K562 (cell line): ENCODE data around the gene TMEM164. TPM values are rescaled to one million over a fixed set of nuclear protein-coding genes. Genes with fewer than 3 reads are reported as not detected.

Source experiments
- ATAC-seq: fragments of 200-7000 bp; cut with Tn5 transposase; 3 replicates; pipeline ENCODE4 v1.9.1; 2020; ENCODE audit warnings: moderate library complexity
- BruUV-seq: library from RNA; stranded (reverse); fragments of 400-500 nt; replicated peaks from 2 replicates; lab custom pipeline; 2021; lab: Mats Ljungman, UMichigan
- CTCF ChIA-PET: fragments of 300-600 bp; formaldehyde crosslinking; extraction: SDS; loops from one replicate; lab custom pipeline; 2021; ENCODE audit warnings: low intra/inter-chr PET ratio; lab: Yijun Ruan, JAX
- POLR2A ChIA-PET: fragments of 300-600, 350-650 bp; sonication (Branson Sonifier 250); formaldehyde crosslinking; extraction: SDS; loops from one replicate; lab custom pipeline; 2021; ENCODE audit warnings: antibody characterized with exemption, inconsistent platforms; lab: Yijun Ruan, JAX
- DNase-seq, 4 experiments: peaks; one replicate each; pipeline versions ENCODE4 v3.0.0 to v3.0.0-alpha.2; 2011 to 2018; ENCODE audit warnings: low spot score in 3 of 4, mixed read lengths in 3 of 4; ENCODE audit errors: extremely low read depth in 1 of 4
- FAIRE-seq: peaks from 2 replicates; lab custom pipeline; 2011; peaks lifted over from hg19 to GRCh38; lab: Jason Lieb, UNC
- H2AFZ ChIP-seq: 2 replicates; pipeline ENCODE4 v1.6.0; 2011; ENCODE audit warnings: low read depth, low read length, control low read depth, inconsistent platforms
- H3K27ac ChIP-seq: fragments of 200-600 bp; 3 replicates; pipeline ENCODE4 v1.8.0; 2011; ENCODE audit warnings: low read depth, mild to moderate bottlenecking, control low read depth, inconsistent platforms, low read length, moderate library complexity, mixed read lengths; ENCODE audit errors: extremely low read depth
- H3K27me3 ChIP-seq, 2 experiments: fragments of 300-600 bp in 1 of 2; 2 replicates in 1 of 2; 3 replicates in 1 of 2; pipeline versions ENCODE4 v1.6.0 to v1.8.0; 2011; ENCODE audit warnings: inconsistent platforms in 2 of 2, low read length in 2 of 2, mild to moderate bottlenecking in 1 of 2, mixed read lengths in 1 of 2, moderate library complexity in 1 of 2; ENCODE audit not compliant: control insufficient read depth in 2 of 2, insufficient read depth in 2 of 2
- H3K36me3 ChIP-seq: fragments of 300-600 bp; 3 replicates; pipeline ENCODE4 v1.8.0; 2011; ENCODE audit warnings: mild to moderate bottlenecking, low read length, inconsistent platforms; ENCODE audit not compliant: control insufficient read depth, insufficient read depth
- H3K4me1 ChIP-seq, 2 experiments: fragments of 200-600 bp in 1 of 2; replicated peaks in 1 of 2; 2 replicates in 1 of 2; 3 replicates in 1 of 2; pipeline versions ENCODE4 v1.5.1 to v1.8.0; 2011; ENCODE audit warnings: inconsistent platforms in 2 of 2, low read length in 2 of 2, mild to moderate bottlenecking in 1 of 2, mixed read lengths in 1 of 2, moderate library complexity in 1 of 2; ENCODE audit not compliant: control insufficient read depth in 2 of 2, insufficient read depth in 2 of 2
- H3K4me2 ChIP-seq: 2 replicates; pipeline ENCODE4 v1.6.1; 2011; ENCODE audit warnings: low read length, control low read depth, inconsistent platforms, mixed read lengths; ENCODE audit not compliant: insufficient read depth
- H3K4me3 ChIP-seq: fragments of 200-600 bp; sonication (generic), shearing (Covaris generic); 2 replicates; pipeline ENCODE4 v1.5.1; 2016; ENCODE audit warnings: control low read depth, inconsistent platforms
- H3K79me2 ChIP-seq: fragments of 200-600 bp; 3 replicates; pipeline ENCODE4 v1.8.0; 2011; ENCODE audit warnings: low read length, inconsistent platforms; ENCODE audit not compliant: control insufficient read depth, insufficient read depth
- H3K9ac ChIP-seq, 2 experiments: 2 replicates each; pipeline versions ENCODE4 v1.6.0 to v1.6.1; 2011; ENCODE audit warnings: low read depth in 2 of 2, low read length in 2 of 2, control low read depth in 1 of 2, inconsistent platforms in 1 of 2, mild to moderate bottlenecking in 1 of 2, mixed read lengths in 1 of 2; ENCODE audit not compliant: insufficient read depth in 1 of 2
- H3K9me1 ChIP-seq: one replicate; pipeline ENCODE4 v1.6.0; 2011; ENCODE audit warnings: inconsistent platforms, mild to moderate bottlenecking, low read length, moderate library complexity; ENCODE audit not compliant: control insufficient read depth, insufficient read depth
- H3K9me3 ChIP-seq: replicated peaks from 2 replicates; pipeline ENCODE4 v1.5.1; 2011; ENCODE audit warnings: low read depth, low read length, inconsistent platforms; ENCODE audit not compliant: control insufficient read depth, insufficient read depth
- H4K20me1 ChIP-seq: replicated peaks from 2 replicates; pipeline ENCODE4 v1.6.1; 2011; ENCODE audit warnings: low read length, inconsistent platforms, mixed read lengths; ENCODE audit not compliant: control insufficient read depth, insufficient read depth
- HNRNPH1 ChIP-seq: fragments of 200-400 bp; formaldehyde crosslinking; optimal IDR thresholded peaks from 2 replicates; pipeline ENCODE3; 2017; ENCODE audit warnings: low read depth, mild to moderate bottlenecking, low read length, moderate library complexity
- KLF13 ChIP-seq: fragments of 450-650 bp; IDR thresholded peaks from 2 replicates; pipeline ENCODE4 v1.6.1; 2016; ENCODE audit warnings: missing genetic modification characterization, low read depth, mild to moderate bottlenecking, missing compliant biosample characterization, moderate library complexity, borderline replicate concordance
- NR1H2 ChIP-seq: sonication (generic); formaldehyde crosslinking; IDR thresholded peaks from 2 replicates; pipeline ENCODE4 v1.4.0; 2020; ENCODE audit warnings: mild to moderate bottlenecking, missing genetic modification reagents
- RUNX1 ChIP-seq: sonication (generic); IDR thresholded peaks from 2 replicates; pipeline ENCODE4 v1.6.1; 2016; ENCODE audit warnings: antibody characterized with exemption, low read depth
- SRSF1 ChIP-seq: fragments of 200-400 bp; formaldehyde crosslinking; IDR thresholded peaks from 2 replicates; pipeline ENCODE4 v1.6.1; 2017; ENCODE audit warnings: mild to moderate bottlenecking, low read depth, low read length, moderate library complexity
- STAT5A ChIP-seq: IDR thresholded peaks from 2 replicates; pipeline ENCODE4 v1.6.1; 2012; ENCODE audit warnings: low read length, inconsistent platforms, borderline replicate concordance
- SUPT5H ChIP-seq: fragments of 450-650 bp; IDR thresholded peaks from 2 replicates; pipeline ENCODE4 v1.6.1; 2016
- ZNF324 ChIP-seq: fragments of 250-450 bp; sonication (Bioruptor Pico); IDR thresholded peaks from 2 replicates; pipeline ENCODE4 v1.4.0; 2020; ENCODE audit warnings: mild to moderate bottlenecking
- ZNF584 ChIP-seq: fragments of 200-800 bp; sonication (Bioruptor generic); IDR thresholded peaks from 2 replicates; pipeline ENCODE4 v1.6.1; 2016; ENCODE audit warnings: low read depth, mild to moderate bottlenecking, missing genetic modification characterization, missing compliant biosample characterization
- ZNF785 ChIP-seq: fragments of 250-450 bp; sonication (Bioruptor Pico); IDR thresholded peaks from 2 replicates; pipeline ENCODE4 v1.4.0; 2020; ENCODE audit warnings: mild to moderate bottlenecking
- WGBS: fragments of 100-300 bp; shearing (Covaris generic); methylation state at CpG from one replicate; pipeline ENCODE4 v1.1.6; 2016; ENCODE audit warnings: low coverage, mixed read lengths; ENCODE audit not compliant: insufficient coverage; ENCODE audit errors: missing lambda C conversion rate; 5-methylcytosine and 5-hydroxymethylcytosine counted together
- in situ Hi-C: fragments of 300-500 bp; cut with MboI; formaldehyde crosslinking; loops from 4 replicates; pipeline ENCODE4 v1.15.0; 2018; ENCODE audit warnings: inconsistent platforms, mixed read lengths
- intact Hi-C: fragments of 100-400 bp; cut with micrococcal nuclease; formaldehyde crosslinking; loops from 2 replicates; pipeline ENCODE4 v1.14.2; 2022
- polyA plus RNA-seq, 8 experiments: library from polyadenylated mRNA; depleted of rRNA in 4 of 8; stranded (reverse) in 5 of 8; unstranded in 3 of 8; fragments of >200 nt; fragmentation: Nextera tagmentation in 2 of 8; fragmentation: Illumina TruSeq in 1 of 8; extraction: Ambion mirVana in 2 of 8; extraction: Trizol in 1 of 8; gene quantifications; 2 replicates each; pipeline versions ENCODE4 v1.2.1 to v1.2.3, GENCODE V29; 2011 to 2014; ENCODE audit warnings: inconsistent platforms in 1 of 8, missing spikeins in 1 of 8
- total RNA-seq, 7 experiments: library from RNA; depleted of rRNA in 6 of 7; stranded (reverse); fragments of >200 nt in 6 of 7; fragmentation: Illumina TruSeq in 2 of 7; extraction: Trizol in 2 of 7; gene quantifications; 2 replicates each; pipeline versions ENCODE4 v1.2.1 to v1.2.3, GENCODE V29; 2011 to 2021; ENCODE audit warnings: low replicate concordance in 1 of 7
- TF ChIP-seq, protein P1 (sequence below): fragments of 450-650 bp; IDR thresholded peaks from 2 replicates; pipeline ENCODE4 v1.6.1; 2016; ENCODE audit warnings: low read depth, mild to moderate bottlenecking, moderate library complexity
- TF ChIP-seq, protein P2 (sequence below): sonication (generic); formaldehyde crosslinking; IDR thresholded peaks from 2 replicates; pipeline ENCODE4 v1.9.0; 2022; ENCODE audit warnings: mild to moderate bottlenecking, missing genetic modification reagents
- TF ChIP-seq, protein P3 (sequence below): fragments of 450-650 bp; formaldehyde crosslinking; IDR thresholded peaks from 2 replicates; pipeline ENCODE4 v1.4.0; 2022; ENCODE audit warnings: mild to moderate bottlenecking, moderate library complexity

Gene TMEM164
- total and polyA plus RNA-seq, 9 of the 15 experiments (the other 6 are each of a cell fraction or from before 2014, with no cell fraction given) = 2.4 to 57.3 (median 23.1) TPM

DNA sequence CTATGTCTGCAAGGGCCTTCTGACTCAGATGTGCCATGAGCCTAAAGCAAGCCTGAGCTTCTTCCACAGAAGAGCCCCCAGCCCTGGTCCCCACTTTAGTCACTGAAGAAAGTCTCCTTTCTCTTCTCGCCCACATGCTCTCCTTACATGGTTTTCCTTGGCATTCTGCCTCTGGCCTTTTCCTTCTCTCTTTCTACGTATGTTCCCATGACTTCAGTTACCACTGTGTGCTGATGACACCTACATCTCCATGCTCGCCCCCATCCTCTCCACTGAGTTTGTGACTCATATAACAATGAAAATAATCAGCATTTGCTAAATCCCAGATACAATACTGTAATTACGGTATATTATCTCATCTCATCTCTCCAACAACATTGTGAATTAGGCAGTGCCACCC, 165.7 kb downstream of the TMEM164 start (continued):
- no peak for TF ChIP-seq KLF13 (tag)
- TF ChIP-seq, protein P1, sequence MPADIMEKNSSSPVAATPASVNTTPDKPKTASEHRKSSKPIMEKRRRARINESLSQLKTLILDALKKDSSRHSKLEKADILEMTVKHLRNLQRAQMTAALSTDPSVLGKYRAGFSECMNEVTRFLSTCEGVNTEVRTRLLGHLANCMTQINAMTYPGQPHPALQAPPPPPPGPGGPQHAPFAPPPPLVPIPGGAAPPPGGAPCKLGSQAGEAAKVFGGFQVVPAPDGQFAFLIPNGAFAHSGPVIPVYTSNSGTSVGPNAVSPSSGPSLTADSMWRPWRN = no peak

DNA sequence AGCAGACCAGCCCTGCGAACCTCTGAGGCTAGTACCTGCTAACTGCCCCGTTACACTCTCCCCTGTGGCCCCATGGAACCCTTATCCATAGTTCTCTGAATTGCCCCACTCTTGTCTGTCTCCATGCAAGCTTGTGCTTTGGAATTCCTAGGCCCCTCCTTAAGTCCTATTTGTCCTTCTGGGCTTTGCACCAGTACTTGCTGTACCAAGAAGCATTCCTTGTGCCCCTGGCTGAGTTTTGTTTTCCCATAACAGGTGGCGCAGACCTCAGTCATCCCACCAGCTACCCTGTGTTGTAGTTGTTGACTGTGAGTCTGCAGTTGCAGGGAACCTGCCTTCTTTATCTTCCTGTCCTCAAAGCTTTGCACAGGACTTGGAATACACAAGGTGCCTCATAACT, 167.1 kb downstream of the TMEM164 start:
- no peaks in the 10 kb centered on the region for H3K79me2 ChIP-seq
- H3K9ac ChIP-seq = no peak overlapping the region
- no peaks in the 10 kb centered on the region for H3K9me3 ChIP-seq
- H3K4me1 ChIP-seq = peaks cover 7 to 17% of the 10 kb centered on the region in 2 experiments; a peak in 4 of 5 replicates
- no peak for TF ChIP-seq ZNF785
- TF ChIP-seq, protein P2, sequence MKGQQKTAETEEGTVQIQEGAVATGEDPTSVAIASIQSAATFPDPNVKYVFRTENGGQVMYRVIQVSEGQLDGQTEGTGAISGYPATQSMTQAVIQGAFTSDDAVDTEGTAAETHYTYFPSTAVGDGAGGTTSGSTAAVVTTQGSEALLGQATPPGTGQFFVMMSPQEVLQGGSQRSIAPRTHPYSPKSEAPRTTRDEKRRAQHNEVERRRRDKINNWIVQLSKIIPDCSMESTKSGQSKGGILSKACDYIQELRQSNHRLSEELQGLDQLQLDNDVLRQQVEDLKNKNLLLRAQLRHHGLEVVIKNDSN (CRISPR knock-in tag) = no peak
- TF ChIP-seq STAT5A = no peak
- TF ChIP-seq SRSF1 = no peak
- TF ChIP-seq, protein P3, sequence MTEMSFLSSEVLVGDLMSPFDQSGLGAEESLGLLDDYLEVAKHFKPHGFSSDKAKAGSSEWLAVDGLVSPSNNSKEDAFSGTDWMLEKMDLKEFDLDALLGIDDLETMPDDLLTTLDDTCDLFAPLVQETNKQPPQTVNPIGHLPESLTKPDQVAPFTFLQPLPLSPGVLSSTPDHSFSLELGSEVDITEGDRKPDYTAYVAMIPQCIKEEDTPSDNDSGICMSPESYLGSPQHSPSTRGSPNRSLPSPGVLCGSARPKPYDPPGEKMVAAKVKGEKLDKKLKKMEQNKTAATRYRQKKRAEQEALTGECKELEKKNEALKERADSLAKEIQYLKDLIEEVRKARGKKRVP (CRISPR knock-in tag) = no peak
- TF ChIP-seq SUPT5H = no peak
- TF ChIP-seq ZNF324 (CRISPR knock-in tag) = no peak
- TF ChIP-seq NR1H2 (CRISPR knock-in tag) = no peak
- TF ChIP-seq ZNF584 (CRISPR knock-in tag) = no peak
- no peak for TF ChIP-seq RUNX1
- no peak for TF ChIP-seq HNRNPH1
- DNase-seq = no peak
- ATAC-seq = no peak
- intact Hi-C loops = no loop called here
- H3K27ac ChIP-seq = no peak overlapping the region
- H3K9me1 ChIP-seq = no peaks in the 10 kb centered on the region
- H3K36me3 ChIP-seq = peaks cover 38% of the 10 kb centered on the region
- BruUV-seq = no TSS peak
- WGBS = 90% methylated on average over 3 of the region's 3 CpGs
- H3K4me3 ChIP-seq = no peak overlapping the region
- H4K20me1 ChIP-seq = no peaks in the 10 kb centered on the region
- no peaks in the 10 kb centered on the region for H3K27me3 ChIP-seq
- POLR2A ChIA-PET = no interaction called here
- FAIRE-seq = no peak
- CTCF ChIA-PET = no interaction called here
- H2AFZ ChIP-seq = no peak overlapping the region
- in situ Hi-C loops = loop anchor here (25.0 kb wide), 2 partner anchors 492 to 692 kb away; no protein-coding TSS in a partner anchor
- no peak overlapping the region for H3K4me2 ChIP-seq
